K562 (cell line): Measurements from ENCODE around the gene RAB25. TPM values are rescaled to one million over a fixed set of nuclear protein-coding genes. Genes with fewer than 3 reads are reported as not detected.

Source experiments
- BACH1 ChIP-seq: fragments of 200-800 bp; sonication (Bioruptor generic); IDR thresholded peaks from 2 replicates; pipeline ENCODE4 v1.6.1; 2016; ENCODE audit warnings: missing genetic modification characterization, missing compliant biosample characterization
- CTBP1 ChIP-seq: fragments of 450-650 bp; IDR thresholded peaks from 2 replicates; pipeline ENCODE4 v1.6.1; 2016; ENCODE audit warnings: borderline replicate concordance
- ELF2 ChIP-seq: fragments of 250-450 bp; sonication (Bioruptor Pico); IDR thresholded peaks from 2 replicates; pipeline ENCODE4 v1.5.0; 2021; ENCODE audit warnings: mild to moderate bottlenecking
- EP400 ChIP-seq: fragments of 450-650 bp; IDR thresholded peaks from 2 replicates; pipeline ENCODE4 v1.6.1; 2017; ENCODE audit warnings: antibody characterized with exemption, mild to moderate bottlenecking, moderate library complexity
- FOXK2 ChIP-seq, 2 experiments: fragments of 450-650 bp; IDR thresholded peaks in 1 of 2; conservative IDR thresholded peaks in 1 of 2; 2 replicates each; pipeline ENCODE4 v1.6.1; 2016; ENCODE audit warnings: low read depth in 2 of 2, mild to moderate bottlenecking in 1 of 2
- HCFC1 ChIP-seq: IDR thresholded peaks from 2 replicates; pipeline ENCODE4 v1.6.1; 2012; ENCODE audit warnings: low read depth, low read length, improper control_type of control experiment
- MAZ ChIP-seq, 2 experiments: fragments of 450-650 bp in 1 of 2; sonication (generic) in 1 of 2; formaldehyde crosslinking; IDR thresholded peaks in 1 of 2; conservative IDR thresholded peaks in 1 of 2; 2 replicates each; pipeline versions ENCODE4 v1.4.0 to v1.5.0; 2020; ENCODE audit warnings: mild to moderate bottlenecking in 1 of 2, missing genetic modification reagents in 1 of 2
- PHB ChIP-seq: fragments of 250-450 bp; sonication (Bioruptor Pico); IDR thresholded peaks from 2 replicates; pipeline ENCODE4 v1.5.0; 2021
- POLR2A ChIP-seq: fragments of 450-650 bp; conservative IDR thresholded peaks from 2 replicates; pipeline ENCODE4 v1.6.1; 2016
- RB1 ChIP-seq: fragments of 450-650 bp; IDR thresholded peaks from 2 replicates; pipeline ENCODE4 v1.6.1; 2017; ENCODE audit warnings: low read depth, mild to moderate bottlenecking
- SMARCE1 ChIP-seq: fragments of 450-650 bp; IDR thresholded peaks from 2 replicates; pipeline ENCODE4 v1.7.1; 2016; ENCODE audit warnings: mild to moderate bottlenecking
- SRSF7 ChIP-seq: fragments of 200-400 bp; formaldehyde crosslinking; optimal IDR thresholded peaks from 2 replicates; pipeline ENCODE3; 2017; ENCODE audit warnings: mild to moderate bottlenecking, low read depth, low read length
- ZFX ChIP-seq: sonication (generic); formaldehyde crosslinking; IDR thresholded peaks from 2 replicates; pipeline ENCODE4 v1.8.0; 2022; ENCODE audit warnings: mild to moderate bottlenecking, missing genetic modification reagents, moderate library complexity
- ZNF165 ChIP-seq: fragments of 250-450 bp; sonication (Bioruptor Pico); IDR thresholded peaks from 2 replicates; pipeline ENCODE4 v1.4.0; 2020; ENCODE audit warnings: borderline replicate concordance
- ZNF431 ChIP-seq: sonication (generic); formaldehyde crosslinking; IDR thresholded peaks from 2 replicates; pipeline ENCODE4 v1.8.0; 2022; ENCODE audit warnings: mild to moderate bottlenecking, missing genetic modification reagents
- ZNF436 ChIP-seq: fragments of 250-450, 450-650 bp; sonication (Bioruptor Pico); formaldehyde crosslinking; IDR thresholded peaks from 2 replicates; pipeline ENCODE4 v1.7.0; 2020; ENCODE audit warnings: mild to moderate bottlenecking
- polyA plus RNA-seq, 8 experiments: library from polyadenylated mRNA; depleted of rRNA in 4 of 8; stranded (reverse) in 5 of 8; unstranded in 3 of 8; fragments of >200 nt; fragmentation: Nextera tagmentation in 2 of 8; fragmentation: Illumina TruSeq in 1 of 8; extraction: Ambion mirVana in 2 of 8; extraction: Trizol in 1 of 8; gene quantifications; 2 replicates each; pipeline versions ENCODE4 v1.2.1 to v1.2.3, GENCODE V29; 2011 to 2014; ENCODE audit warnings: inconsistent platforms in 1 of 8, missing spikeins in 1 of 8
- total RNA-seq, 7 experiments: library from RNA; depleted of rRNA in 6 of 7; stranded (reverse); fragments of >200 nt in 6 of 7; fragmentation: Illumina TruSeq in 2 of 7; extraction: Trizol in 2 of 7; gene quantifications; 2 replicates each; pipeline versions ENCODE4 v1.2.1 to v1.2.3, GENCODE V29; 2011 to 2021; ENCODE audit warnings: low replicate concordance in 1 of 7
- TF ChIP-seq, protein P1 (sequence below): fragments of 250-450 bp; sonication (Bioruptor Pico); IDR thresholded peaks from 2 replicates; pipeline ENCODE4 v1.4.0; 2020
- TF ChIP-seq, protein P2 (sequence below), 2 experiments: fragments of 450-650 bp; IDR thresholded peaks; 2 replicates each; pipeline ENCODE4 v1.6.1; 2018; ENCODE audit warnings: mild to moderate bottlenecking in 2 of 2, low read depth in 1 of 2; ENCODE audit not compliant: partially characterized antibody in 2 of 2
- TF ChIP-seq, protein P3 (sequence below): fragments of 250-450 bp; sonication (Bioruptor Pico); IDR thresholded peaks from 2 replicates; pipeline ENCODE4 v1.4.0; 2020; ENCODE audit warnings: mild to moderate bottlenecking
- TF ChIP-seq, protein P4 (sequence below): fragments of 450-650 bp; formaldehyde crosslinking; IDR thresholded peaks from 2 replicates; pipeline ENCODE4 v1.4.0; 2020; ENCODE audit warnings: mild to moderate bottlenecking, moderate library complexity

The RAB25 gene
- total and polyA plus RNA-seq, 9 of the 15 experiments (the other 6 are each of a cell fraction or from before 2014, with no cell fraction given), result 0.10 to 0.27 (median 0.13) TPM; not detected in 6

DNA sequence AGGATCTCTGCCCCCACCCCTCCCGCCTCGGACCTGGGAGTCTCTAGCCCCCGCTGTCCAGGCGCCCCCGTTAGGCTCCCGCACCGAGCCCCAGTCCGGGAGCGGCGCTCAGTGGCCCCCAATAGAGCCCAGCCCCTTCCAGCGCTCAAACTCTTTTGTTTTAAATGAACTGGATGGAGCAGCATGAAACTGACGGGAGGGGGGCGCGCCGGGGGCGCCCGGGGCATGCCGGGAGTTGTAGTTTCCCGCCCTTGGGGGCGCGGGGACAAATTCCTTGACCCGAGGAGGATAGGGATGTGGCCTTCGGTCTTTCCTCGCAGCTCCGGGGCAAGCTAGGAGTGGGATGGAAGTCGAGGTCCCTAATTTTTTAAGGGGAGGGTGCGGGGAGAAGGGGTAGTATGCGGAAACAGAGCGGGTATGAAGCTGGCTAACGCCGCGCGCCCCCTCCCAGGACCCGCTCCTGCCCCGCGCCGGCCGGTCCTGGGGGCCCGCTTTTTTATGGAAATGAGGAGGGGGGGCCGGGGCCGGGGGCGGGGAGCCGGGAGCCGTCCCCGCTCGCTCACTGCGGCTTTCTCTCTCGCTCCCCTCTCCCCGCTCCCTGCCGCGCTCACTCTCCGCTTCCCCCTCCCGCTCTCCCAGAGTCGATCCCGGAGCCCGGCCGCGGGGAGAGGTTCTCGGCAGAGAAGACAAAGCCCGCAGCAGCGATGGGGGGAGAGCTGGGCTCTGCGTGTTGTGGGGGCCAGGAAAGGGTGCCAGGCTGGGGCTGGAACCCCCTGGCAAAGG is 21.5 kb downstream of the RAB25 start, which contains the start of gene MEX3A (continued):
- TF ChIP-seq, protein P1, sequence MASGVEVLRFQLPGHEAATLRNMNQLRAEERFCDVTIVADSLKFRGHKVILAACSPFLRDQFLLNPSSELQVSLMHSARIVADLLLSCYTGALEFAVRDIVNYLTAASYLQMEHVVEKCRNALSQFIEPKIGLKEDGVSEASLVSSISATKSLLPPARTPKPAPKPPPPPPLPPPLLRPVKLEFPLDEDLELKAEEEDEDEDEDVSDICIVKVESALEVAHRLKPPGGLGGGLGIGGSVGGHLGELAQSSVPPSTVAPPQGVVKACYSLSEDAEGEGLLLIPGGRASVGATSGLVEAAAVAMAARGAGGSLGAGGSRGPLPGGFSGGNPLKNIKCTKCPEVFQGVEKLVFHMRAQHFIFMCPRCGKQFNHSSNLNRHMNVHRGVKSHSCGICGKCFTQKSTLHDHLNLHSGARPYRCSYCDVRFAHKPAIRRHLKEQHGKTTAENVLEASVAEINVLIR (CRISPR knock-in tag), result peak; percentile 37; the same call in 1 of the 2 replicates
- TF ChIP-seq RB1 (peak; percentile 76; the same call in 1 of the 2 replicates), ZNF165 (no peak), SRSF7 (no peak), ZFX (peak; percentile 14; the same call in 1 of the 2 replicates), BACH1 (tag) (no peak), POLR2A (peak; percentile 37; the same call in 1 of the 2 replicates), SMARCE1 (no peak), EP400 (peak; percentile 55; the same call in 1 of the 2 replicates), MAZ (CRISPR knock-in tag; conservative IDR thresholded peaks at IDR 0.05 in 1 of 2, IDR thresholded peaks at IDR 0.05 in 1 of 2) (peak; percentile 83 to 94), PHB (CRISPR knock-in tag) (no peak), FOXK2 (conservative IDR thresholded peaks at IDR 0.05 in 1 of 2, IDR thresholded peaks at IDR 0.05 in 1 of 2; ENCODE audit: low read depth in 2 of 2) (peak in 1 of 2 experiments; percentile 55; a peak in 1 of 4 replicates), ELF2 (CRISPR knock-in tag) (no peak), CTBP1 (peak; percentile 18; the same call in 1 of the 2 replicates), ZNF436 (CRISPR knock-in tag) (no peak), ZNF431 (CRISPR knock-in tag) (no peak), HCFC1 (peak; percentile 96)
- TF ChIP-seq, protein P2, sequence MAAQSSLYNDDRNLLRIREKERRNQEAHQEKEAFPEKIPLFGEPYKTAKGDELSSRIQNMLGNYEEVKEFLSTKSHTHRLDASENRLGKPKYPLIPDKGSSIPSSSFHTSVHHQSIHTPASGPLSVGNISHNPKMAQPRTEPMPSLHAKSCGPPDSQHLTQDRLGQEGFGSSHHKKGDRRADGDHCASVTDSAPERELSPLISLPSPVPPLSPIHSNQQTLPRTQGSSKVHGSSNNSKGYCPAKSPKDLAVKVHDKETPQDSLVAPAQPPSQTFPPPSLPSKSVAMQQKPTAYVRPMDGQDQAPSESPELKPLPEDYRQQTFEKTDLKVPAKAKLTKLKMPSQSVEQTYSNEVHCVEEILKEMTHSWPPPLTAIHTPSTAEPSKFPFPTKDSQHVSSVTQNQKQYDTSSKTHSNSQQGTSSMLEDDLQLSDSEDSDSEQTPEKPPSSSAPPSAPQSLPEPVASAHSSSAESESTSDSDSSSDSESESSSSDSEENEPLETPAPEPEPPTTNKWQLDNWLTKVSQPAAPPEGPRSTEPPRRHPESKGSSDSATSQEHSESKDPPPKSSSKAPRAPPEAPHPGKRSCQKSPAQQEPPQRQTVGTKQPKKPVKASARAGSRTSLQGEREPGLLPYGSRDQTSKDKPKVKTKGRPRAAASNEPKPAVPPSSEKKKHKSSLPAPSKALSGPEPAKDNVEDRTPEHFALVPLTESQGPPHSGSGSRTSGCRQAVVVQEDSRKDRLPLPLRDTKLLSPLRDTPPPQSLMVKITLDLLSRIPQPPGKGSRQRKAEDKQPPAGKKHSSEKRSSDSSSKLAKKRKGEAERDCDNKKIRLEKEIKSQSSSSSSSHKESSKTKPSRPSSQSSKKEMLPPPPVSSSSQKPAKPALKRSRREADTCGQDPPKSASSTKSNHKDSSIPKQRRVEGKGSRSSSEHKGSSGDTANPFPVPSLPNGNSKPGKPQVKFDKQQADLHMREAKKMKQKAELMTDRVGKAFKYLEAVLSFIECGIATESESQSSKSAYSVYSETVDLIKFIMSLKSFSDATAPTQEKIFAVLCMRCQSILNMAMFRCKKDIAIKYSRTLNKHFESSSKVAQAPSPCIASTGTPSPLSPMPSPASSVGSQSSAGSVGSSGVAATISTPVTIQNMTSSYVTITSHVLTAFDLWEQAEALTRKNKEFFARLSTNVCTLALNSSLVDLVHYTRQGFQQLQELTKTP (IDR thresholded peaks at IDR 0.05; ENCODE audit: low read depth in 1 of 2, partially characterized antibody in 2 of 2), result peak in 1 of 2 experiments; percentile 90
- TF ChIP-seq, protein P3, sequence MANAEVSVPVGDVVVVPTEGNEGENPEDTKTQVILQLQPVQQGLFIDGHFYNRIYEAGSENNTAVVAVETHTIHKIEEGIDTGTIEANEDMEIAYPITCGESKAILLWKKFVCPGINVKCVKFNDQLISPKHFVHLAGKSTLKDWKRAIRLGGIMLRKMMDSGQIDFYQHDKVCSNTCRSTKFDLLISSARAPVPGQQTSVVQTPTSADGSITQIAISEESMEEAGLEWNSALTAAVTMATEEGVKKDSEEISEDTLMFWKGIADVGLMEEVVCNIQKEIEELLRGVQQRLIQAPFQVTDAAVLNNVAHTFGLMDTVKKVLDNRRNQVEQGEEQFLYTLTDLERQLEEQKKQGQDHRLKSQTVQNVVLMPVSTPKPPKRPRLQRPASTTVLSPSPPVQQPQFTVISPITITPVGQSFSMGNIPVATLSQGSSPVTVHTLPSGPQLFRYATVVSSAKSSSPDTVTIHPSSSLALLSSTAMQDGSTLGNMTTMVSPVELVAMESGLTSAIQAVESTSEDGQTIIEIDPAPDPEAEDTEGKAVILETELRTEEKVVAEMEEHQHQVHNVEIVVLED (CRISPR knock-in tag), result peak; percentile 32; the same call in 1 of the 2 replicates
- TF ChIP-seq, protein P4, sequence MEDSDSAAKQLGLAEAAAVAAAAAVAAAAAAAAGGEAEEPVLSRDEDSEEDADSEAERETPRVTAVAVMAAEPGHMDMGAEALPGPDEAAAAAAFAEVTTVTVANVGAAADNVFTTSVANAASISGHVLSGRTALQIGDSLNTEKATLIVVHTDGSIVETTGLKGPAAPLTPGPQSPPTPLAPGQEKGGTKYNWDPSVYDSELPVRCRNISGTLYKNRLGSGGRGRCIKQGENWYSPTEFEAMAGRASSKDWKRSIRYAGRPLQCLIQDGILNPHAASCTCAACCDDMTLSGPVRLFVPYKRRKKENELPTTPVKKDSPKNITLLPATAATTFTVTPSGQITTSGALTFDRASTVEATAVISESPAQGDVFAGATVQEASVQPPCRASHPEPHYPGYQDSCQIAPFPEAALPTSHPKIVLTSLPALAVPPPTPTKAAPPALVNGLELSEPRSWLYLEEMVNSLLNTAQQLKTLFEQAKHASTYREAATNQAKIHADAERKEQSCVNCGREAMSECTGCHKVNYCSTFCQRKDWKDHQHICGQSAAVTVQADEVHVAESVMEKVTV (CRISPR knock-in tag), result no peak
